Keratinocyte (primary cell): ENCODE data around the gene AEBP1. TPM values are rescaled to one million over a fixed set of nuclear protein-coding genes. Genes with fewer than 3 reads are reported as not detected.

Source experiments
- DNase-seq: peaks from one replicate; pipeline ENCODE4 v3.0.0-alpha.2; 2011; ENCODE audit warnings: low read depth, missing footprints, low spot score
- FAIRE-seq: peaks from 2 replicates; lab custom pipeline; 2011; peaks lifted over from hg19 to GRCh38; lab: Jason Lieb, UNC
- H2AFZ ChIP-seq: 2 replicates; pipeline ENCODE4 v1.6.0; 2012; ENCODE audit warnings: low read length, control low read depth, inconsistent platforms; ENCODE audit not compliant: control insufficient read depth
- H3K27ac ChIP-seq: 2 replicates; pipeline ENCODE4 v1.5.1; 2011; ENCODE audit warnings: low read length; ENCODE audit not compliant: control insufficient read depth, insufficient read depth
- H3K27me3 ChIP-seq: 3 replicates; pipeline ENCODE4 v1.6.0; 2011; ENCODE audit warnings: low read length; ENCODE audit not compliant: control insufficient read depth, insufficient read depth; ENCODE audit errors: extremely low read depth
- H3K36me3 ChIP-seq, 2 experiments: 2 replicates in 1 of 2; 3 replicates in 1 of 2; pipeline ENCODE4 v1.5.1; 2011; ENCODE audit warnings: low read length in 2 of 2, mild to moderate bottlenecking in 1 of 2; ENCODE audit not compliant: control insufficient read depth in 2 of 2, insufficient read depth in 2 of 2; ENCODE audit errors: extremely low read depth in 1 of 2
- H3K4me1 ChIP-seq: 3 replicates; pipeline ENCODE4 v1.5.1; 2011; ENCODE audit warnings: low read length; ENCODE audit not compliant: control insufficient read depth, insufficient read depth; ENCODE audit errors: extremely low read depth
- H3K4me2 ChIP-seq: 3 replicates; pipeline ENCODE4 v1.6.0; 2011; ENCODE audit warnings: low read depth, low read length; ENCODE audit not compliant: control insufficient read depth, insufficient read depth; ENCODE audit errors: extremely low read depth
- H3K4me3 ChIP-seq, 3 experiments: fragments of 200-600 bp in 1 of 3; sonication (generic) in 1 of 3; 2 replicates in 2 of 3; 3 replicates in 1 of 3; pipeline ENCODE4 v1.5.1; 2011 to 2016; ENCODE audit warnings: low read length in 3 of 3, mild to moderate bottlenecking in 3 of 3, control low read depth in 2 of 3, inconsistent platforms in 1 of 3, low read depth in 1 of 3, mixed read lengths in 1 of 3, mixed run types in 1 of 3, moderate library complexity in 1 of 3; ENCODE audit not compliant: control insufficient read depth in 2 of 3, insufficient read depth in 2 of 3; ENCODE audit errors: extremely low read depth in 1 of 3
- H3K79me2 ChIP-seq: 2 replicates; pipeline ENCODE4 v1.6.0; 2012; ENCODE audit warnings: low read length; ENCODE audit not compliant: control insufficient read depth, insufficient read depth
- H3K9ac ChIP-seq: 3 replicates; pipeline ENCODE4 v1.6.0; 2011; ENCODE audit warnings: low read length; ENCODE audit not compliant: control insufficient read depth, insufficient read depth; ENCODE audit errors: extremely low read depth
- H3K9me1 ChIP-seq: 3 replicates; pipeline ENCODE4 v1.6.0; 2011; ENCODE audit warnings: low read length; ENCODE audit not compliant: control insufficient read depth, insufficient read depth; ENCODE audit errors: extremely low read depth
- H3K9me3 ChIP-seq: 2 replicates; pipeline ENCODE4 v1.5.1; 2012; ENCODE audit warnings: low read depth, low read length; ENCODE audit not compliant: control insufficient read depth
- H4K20me1 ChIP-seq: 3 replicates; pipeline ENCODE4 v1.6.0; 2011; ENCODE audit warnings: low read length; ENCODE audit not compliant: control insufficient read depth, insufficient read depth; ENCODE audit errors: extremely low read depth
- EZH2 ChIP-seq: IDR thresholded peaks from one replicate; pipeline ENCODE4 v1.6.1; 2012; ENCODE audit warnings: inconsistent platforms, mild to moderate bottlenecking, low read length, moderate library complexity
- dilution Hi-C: fragments of 300-500 bp; cut with MboI; formaldehyde crosslinking; loops from one replicate; pipeline ENCODE4 v1.7.0; 2020; ENCODE audit warnings: low sequenced_read_pairs; ENCODE audit not compliant: extremely low pct_ligation_motif_present
- polyA plus RNA-seq, 5 experiments: library from polyadenylated mRNA; depleted of rRNA in 3 of 5; stranded (reverse) in 3 of 5; stranded (forward) in 1 of 5; unstranded in 1 of 5; fragments of >200 nt; gene quantifications; 1 replicate in 1 of 5; 2 replicates in 3 of 5; 3 replicates in 1 of 5; pipeline versions ENCODE4 v1.2.1 to v1.2.3, GENCODE V29; 2011 to 2012; ENCODE audit warnings: missing spikeins in 2 of 5, low read depth in 1 of 5, low replicate concordance in 1 of 5
- TF ChIP-seq, protein P1 (sequence below), 3 experiments: IDR thresholded peaks in 1 of 3; conservative IDR thresholded peaks in 1 of 3; optimal IDR thresholded peaks in 1 of 3; 2 replicates in 2 of 3; 3 replicates in 1 of 3; pipeline versions ENCODE3 to v1.5.1; 2011; ENCODE audit warnings: low read length in 3 of 3, mild to moderate bottlenecking in 3 of 3, moderate library complexity in 2 of 3, control low read depth in 1 of 3, inconsistent platforms in 1 of 3; ENCODE audit not compliant: insufficient read depth in 2 of 3; ENCODE audit errors: extremely low read depth in 1 of 3

AEBP1 gene
- polyA plus RNA-seq, 1 donor (not counting 4 experiments of a cell fraction or from before 2014, with no cell fraction given) = 0.03 TPM

DNA sequence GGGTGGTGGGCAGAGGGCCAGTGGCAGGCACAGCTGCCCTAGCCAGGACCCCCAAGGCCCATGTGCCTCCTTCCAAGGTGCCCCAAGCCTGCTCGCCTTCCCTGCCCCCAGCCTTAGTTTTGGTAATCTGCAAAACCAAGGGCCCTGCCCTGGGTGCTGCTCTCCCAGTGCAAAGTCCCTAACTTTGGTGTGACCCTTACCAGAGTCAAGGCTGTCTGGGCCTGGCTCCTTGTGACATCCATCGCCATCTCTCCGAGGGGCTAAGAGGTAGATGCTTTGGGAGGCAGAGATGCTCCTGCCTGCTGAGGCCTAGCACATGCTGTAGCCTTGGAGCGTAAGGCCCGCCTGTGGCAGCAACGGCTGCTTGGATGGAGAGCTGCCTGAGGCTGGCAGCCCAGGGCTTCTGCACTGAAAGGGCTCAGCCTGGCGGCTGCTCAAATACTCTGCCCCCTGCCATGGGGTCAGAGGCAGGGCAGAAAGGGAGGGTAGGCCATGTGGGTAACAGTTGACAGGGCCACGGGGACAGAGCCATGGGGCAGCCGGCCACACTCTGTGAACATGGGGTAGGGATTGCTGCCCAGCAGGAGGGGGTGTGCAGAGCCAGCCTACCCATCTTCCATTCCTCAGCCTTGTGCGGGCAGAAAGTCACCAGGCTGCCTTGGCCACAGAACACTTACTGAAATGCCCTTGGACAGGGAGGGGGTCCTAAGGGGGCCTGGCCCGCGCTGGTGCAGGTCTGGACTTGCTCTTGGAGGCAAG, 54.9 kb downstream of the AEBP1 start:
- Histone ChIP-seq H3K9me3 (no peaks in the 10 kb centered on the region), H3K27me3 (no peaks in the 10 kb centered on the region), H2AFZ (no peak overlapping the region), H3K4me2 (no peak overlapping the region), H3K4me1 (peaks cover 13% of the 10 kb centered on the region), H3K27ac (no peak overlapping the region), H3K9me1 (no peaks in the 10 kb centered on the region), H4K20me1 (no peaks in the 10 kb centered on the region), H3K79me2 (no peaks in the 10 kb centered on the region), H3K9ac (no peak overlapping the region), H3K36me3 (no peaks in the 10 kb centered on the region), H3K4me3 (no peak overlapping the region)
- dilution Hi-C loops = no loop called here
- no peak for DNase-seq
- TF ChIP-seq, protein P1, sequence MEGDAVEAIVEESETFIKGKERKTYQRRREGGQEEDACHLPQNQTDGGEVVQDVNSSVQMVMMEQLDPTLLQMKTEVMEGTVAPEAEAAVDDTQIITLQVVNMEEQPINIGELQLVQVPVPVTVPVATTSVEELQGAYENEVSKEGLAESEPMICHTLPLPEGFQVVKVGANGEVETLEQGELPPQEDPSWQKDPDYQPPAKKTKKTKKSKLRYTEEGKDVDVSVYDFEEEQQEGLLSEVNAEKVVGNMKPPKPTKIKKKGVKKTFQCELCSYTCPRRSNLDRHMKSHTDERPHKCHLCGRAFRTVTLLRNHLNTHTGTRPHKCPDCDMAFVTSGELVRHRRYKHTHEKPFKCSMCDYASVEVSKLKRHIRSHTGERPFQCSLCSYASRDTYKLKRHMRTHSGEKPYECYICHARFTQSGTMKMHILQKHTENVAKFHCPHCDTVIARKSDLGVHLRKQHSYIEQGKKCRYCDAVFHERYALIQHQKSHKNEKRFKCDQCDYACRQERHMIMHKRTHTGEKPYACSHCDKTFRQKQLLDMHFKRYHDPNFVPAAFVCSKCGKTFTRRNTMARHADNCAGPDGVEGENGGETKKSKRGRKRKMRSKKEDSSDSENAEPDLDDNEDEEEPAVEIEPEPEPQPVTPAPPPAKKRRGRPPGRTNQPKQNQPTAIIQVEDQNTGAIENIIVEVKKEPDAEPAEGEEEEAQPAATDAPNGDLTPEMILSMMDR (optimal IDR thresholded peaks at IDR 0.05 in 1 of 3, IDR thresholded peaks at IDR 0.05 in 1 of 3, conservative IDR thresholded peaks at IDR 0.05 in 1 of 3; ENCODE audit: extremely low read depth in 1 of 3, insufficient read depth in 2 of 3, low read length in 3 of 3) = no peak
- TF ChIP-seq EZH2 = no peak
- no peak for FAIRE-seq

DNA sequence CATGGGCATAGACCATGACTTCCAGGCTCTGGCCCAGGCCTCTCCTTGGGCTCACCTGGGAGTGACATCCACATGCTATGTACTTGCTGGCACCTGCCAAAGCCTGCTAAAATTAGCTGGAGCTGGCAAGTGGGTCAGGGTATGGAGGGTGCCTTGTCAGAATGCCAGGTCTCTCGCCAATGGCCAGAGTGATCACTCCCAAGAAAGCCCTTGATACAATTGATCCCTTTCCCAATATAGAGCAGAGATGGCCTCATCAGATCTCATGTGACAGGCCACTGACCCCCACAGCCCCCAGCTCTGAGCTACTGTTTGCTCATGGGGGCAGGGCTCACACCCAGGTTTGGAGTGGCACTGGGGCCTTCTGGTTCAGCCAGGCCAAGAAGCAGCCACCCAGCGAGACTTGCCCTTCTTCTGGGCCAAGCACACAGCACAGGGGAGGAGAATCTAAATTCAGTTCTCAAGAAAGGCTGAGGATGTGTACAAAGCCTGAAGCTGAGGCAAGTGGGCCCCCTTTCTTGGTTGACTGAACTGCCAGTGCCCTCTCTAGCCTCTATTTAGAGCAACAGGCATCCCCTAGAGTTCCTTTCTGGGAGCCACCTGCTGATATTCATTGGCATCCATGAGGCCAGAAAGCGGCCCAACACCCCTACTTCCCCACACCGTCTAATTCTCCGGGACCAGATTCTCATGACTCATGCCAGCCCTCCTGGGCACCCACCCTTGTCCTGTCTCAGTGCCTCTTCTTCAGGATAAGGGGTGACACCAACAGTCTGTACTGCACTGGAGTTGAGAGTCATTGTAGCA, 55.9 kb downstream of the AEBP1 start:
- dilution Hi-C loops = no loop called here

More for the DNA sequence above, 55.9 kb downstream of the AEBP1 start:
- no peak overlapping the region for H3K9ac ChIP-seq
- H2AFZ ChIP-seq = no peak overlapping the region
- peaks cover 13% of the 10 kb centered on the region for H3K4me1 ChIP-seq
- H3K36me3 ChIP-seq = no peaks in the 10 kb centered on the region
- no peak for DNase-seq
- H3K27me3 ChIP-seq = no peaks in the 10 kb centered on the region
- H3K79me2 ChIP-seq = no peaks in the 10 kb centered on the region
- TF ChIP-seq EZH2 = no peak
- TF ChIP-seq, protein P1 (optimal IDR thresholded peaks at IDR 0.05 in 1 of 3, IDR thresholded peaks at IDR 0.05 in 1 of 3, conservative IDR thresholded peaks at IDR 0.05 in 1 of 3; ENCODE audit: extremely low read depth in 1 of 3, insufficient read depth in 2 of 3, low read length in 3 of 3) = no peak
- no peaks in the 10 kb centered on the region for H3K9me1 ChIP-seq
- no peaks in the 10 kb centered on the region for H3K9me3 ChIP-seq
- H3K27ac ChIP-seq = no peak overlapping the region
- H3K4me2 ChIP-seq = no peak overlapping the region
- no peak overlapping the region for H3K4me3 ChIP-seq
- FAIRE-seq = no peak
- H4K20me1 ChIP-seq = no peaks in the 10 kb centered on the region
